Right lung (tissue), 5 donors: Measurements from ENCODE around the gene ANGEL1. TPM values are rescaled to one million over a fixed set of nuclear protein-coding genes. Genes with fewer than 3 reads are reported as not detected.

Source experiments
- DNase-seq, 2 donors: peaks; one replicate each; pipeline ENCODE4 v3.0.0-alpha.2; 2013
- polyA plus RNA-seq, 5 donors: library from polyadenylated mRNA; unstranded; fragments of 120-200 nt; gene quantifications; one replicate each; pipeline versions ENCODE4 v1.2.1 to v1.2.3, GENCODE V29; 2013; ENCODE audit warnings: inconsistent platforms in 1 of 5, low replicate concordance in 1 of 5; ENCODE audit not compliant: insufficient read length in 5 of 5, insufficient read depth in 1 of 5

ANGEL1 gene
- polyA plus RNA-seq, 5 donors: 32.7 to 49.7 (median 39.5) TPM

DNA sequence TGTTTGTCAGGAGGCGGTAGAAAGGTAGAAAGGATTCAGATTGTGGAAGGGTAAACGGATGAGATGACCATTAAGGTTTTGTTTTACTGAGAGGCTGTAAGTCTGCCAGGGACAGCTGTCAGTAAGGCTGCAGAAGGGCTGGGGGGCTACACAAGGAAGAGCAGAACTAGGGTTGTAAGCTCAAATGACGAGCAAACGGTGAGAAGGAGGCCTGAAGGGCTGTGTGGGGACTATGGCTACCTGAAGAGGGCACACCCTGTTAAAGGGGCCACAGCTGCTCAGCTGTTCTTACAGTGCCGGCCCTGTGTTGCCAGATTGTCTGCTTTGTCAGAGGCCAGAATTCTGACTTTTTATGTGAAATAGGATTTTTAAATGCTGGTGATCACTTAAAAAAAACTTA, 32.3 kb downstream of the ANGEL1 start:
- DNase-seq: no peak

DNA sequence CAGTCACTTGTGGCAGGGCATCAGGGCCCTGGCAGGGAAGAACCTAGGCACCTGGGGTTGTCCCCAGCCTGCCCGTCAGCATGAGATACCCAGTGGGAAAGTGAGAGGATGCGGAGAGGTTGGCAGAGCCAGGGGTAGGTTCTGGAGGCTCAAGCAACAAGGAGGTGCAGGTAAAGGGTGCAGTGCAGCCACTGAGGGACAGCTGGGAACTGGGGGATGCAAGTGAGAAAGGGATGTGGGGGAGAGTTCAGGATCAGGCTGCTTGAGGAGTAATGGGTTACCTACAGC, 32.7 kb downstream of the ANGEL1 start:
- no peak for DNase-seq

DNA sequence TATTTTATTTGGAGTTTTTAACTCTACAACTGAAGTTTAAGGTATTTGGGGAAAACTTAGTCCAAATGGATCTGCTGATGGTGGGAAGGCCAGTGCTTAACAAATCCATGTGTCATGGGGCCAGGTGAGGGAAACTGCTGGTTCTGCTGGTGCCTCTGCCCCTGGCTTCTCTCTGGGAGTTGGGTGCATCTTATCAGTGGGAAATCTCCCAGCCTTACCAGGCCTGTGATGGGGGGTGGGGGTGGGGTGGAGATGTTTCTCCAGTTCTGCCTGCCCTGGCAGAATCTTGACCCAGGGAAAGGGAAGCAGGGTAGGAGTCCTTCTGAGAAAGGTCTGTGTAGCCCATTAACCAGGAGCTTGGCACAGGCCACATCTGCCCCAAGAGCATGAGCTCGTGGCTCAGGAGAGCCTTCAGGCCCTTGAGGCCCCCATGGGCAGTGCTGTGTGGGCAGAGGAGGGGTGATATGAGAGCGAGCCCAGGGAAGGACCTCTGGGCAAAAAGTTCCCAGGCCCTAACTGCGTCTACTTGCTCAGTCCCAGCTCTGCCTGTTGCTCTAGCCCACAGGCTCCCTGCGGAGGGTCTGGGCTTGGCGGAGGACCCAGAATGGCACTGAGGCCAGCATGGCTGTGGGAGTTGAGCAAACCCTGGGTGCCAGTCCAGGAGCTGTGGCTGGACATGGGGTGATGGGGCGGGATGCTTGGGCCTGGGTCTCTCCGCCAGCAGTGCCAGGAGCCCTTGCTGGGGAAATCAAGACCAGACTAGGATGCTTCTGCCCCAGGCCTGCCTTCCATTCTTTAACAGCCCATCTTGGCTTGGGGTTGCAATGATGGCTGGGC, 33.2 kb downstream of the ANGEL1 start:
- DNase-seq: no peak

DNA sequence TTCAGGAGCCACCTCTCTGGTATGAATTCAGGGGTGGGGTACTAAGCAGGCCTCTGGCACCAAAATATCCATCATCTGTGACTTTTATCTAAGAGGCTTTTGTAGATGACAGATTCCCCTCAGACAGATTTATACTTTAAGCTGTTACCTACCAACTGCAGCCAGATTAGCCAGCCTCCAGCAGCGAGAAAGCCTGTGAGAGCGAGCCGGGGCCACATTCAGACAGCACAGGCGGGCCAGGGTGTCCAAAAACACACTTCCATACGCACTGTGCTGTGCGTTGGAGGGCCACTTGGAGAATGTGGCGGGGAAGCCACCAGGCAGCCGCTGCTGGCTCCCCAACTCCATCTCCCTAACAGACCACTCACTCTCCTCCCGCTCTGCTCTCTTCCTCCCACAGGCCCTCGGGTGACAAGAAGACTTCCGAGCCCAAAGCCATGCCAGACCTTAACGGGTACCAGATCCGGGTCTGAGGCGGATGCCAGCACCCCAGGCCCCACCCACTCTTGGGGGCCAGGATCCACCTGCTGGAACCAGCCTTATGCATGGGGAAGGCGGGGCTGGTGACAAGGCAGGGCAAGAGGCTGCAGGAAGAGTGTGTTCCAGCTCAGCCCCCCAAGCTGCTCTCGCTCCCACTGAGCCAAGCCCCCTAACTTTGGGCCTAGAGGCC, 34.0 kb downstream of the ANGEL1 start:
- no peak for DNase-seq

DNA sequence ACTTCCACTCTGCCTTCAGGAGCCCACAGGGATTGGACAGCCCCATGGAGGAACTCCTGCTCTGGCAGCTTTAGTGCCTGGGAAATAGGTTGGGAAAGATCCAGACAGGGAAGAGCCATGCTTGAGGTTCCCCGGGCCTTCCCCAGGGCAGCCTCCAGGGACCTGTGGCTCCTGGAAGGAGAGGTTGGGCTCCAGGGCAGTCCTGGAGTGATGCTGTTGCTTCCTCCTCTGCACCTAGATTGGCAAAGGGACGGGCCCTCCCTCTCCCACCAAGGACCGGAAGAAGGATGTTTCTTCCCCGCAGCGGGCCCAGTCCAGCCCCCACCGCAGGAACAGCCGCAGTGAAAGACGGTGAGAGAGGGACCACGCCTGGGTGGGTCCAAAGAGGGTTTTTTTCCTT, 35.0 kb downstream of the ANGEL1 start:
- DNase-seq: no peak

DNA sequence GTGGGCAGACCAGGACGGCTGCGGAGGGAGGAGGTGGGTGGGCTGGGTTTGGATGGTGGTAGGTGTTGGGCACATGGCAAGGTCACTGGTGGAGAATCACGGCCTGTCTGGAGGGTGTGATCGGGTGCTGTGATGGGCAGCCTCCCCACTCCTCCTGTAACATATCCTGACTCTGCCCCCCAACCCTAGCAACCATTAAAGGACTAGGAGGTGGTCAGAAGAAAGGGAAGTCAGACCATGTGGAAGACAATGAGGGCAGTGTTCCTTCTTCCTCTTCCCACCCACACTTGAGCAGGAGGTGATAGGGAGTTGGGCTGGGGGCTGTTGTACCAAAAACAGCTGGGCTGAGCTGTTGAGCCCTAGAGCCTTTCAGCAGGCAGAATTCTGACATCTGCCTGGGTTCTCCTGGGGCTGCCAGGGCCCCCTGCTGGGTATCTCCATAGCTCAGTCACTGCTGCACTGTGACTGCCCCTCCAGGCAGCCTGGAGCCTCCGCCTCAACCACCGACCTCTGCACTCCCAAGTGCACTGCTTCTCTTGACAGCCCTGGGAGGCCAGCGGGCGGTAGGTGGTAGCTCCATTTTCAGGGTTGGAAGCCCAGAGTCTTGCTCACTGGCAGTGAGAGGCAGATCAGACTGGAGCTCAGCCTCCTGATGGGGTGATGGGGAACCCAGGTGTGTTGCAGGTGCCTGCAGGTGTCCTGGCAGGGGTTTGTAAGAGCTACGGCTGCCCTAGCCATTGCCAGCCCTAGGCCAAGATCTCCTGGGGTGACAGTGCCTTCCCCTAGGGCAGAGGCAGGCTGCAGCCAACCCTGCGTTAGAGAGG, 36.0 kb downstream of the ANGEL1 start:
- no peak for DNase-seq

DNA sequence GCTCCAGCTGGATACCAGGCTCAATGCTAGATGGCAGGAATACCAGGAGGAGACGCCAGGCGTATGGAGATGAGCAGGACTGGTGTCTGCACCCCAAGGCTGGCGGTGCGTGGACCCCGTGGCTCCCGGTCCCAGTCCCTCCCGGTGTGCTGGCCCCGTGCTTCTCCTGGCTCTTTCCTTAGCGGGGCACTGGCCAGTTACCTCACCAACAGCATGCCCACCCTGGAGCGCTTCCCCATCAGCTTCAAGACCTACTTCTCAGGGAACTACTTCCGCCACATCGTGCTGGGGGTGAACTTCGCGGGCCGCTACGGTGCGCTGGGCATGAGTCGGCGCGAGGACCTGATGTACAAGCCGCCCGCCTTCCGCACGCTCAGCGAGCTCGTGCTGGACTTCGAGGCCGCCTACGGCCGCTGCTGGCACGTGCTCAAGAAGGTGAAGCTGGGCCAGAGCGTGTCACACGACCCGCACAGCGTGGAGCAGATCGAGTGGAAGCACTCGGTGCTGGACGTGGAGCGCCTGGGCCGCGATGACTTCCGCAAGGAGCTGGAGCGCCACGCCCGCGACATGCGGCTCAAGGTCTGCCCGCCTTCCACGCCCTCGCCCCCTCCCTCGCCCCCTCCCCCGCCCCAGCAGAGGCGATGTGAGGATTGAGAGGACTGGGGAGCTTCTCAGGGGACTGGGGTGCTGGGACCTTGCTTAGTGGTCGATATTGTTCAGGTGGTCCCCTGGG, 36.8 kb downstream of the ANGEL1 start:
- no peak for DNase-seq

DNA sequence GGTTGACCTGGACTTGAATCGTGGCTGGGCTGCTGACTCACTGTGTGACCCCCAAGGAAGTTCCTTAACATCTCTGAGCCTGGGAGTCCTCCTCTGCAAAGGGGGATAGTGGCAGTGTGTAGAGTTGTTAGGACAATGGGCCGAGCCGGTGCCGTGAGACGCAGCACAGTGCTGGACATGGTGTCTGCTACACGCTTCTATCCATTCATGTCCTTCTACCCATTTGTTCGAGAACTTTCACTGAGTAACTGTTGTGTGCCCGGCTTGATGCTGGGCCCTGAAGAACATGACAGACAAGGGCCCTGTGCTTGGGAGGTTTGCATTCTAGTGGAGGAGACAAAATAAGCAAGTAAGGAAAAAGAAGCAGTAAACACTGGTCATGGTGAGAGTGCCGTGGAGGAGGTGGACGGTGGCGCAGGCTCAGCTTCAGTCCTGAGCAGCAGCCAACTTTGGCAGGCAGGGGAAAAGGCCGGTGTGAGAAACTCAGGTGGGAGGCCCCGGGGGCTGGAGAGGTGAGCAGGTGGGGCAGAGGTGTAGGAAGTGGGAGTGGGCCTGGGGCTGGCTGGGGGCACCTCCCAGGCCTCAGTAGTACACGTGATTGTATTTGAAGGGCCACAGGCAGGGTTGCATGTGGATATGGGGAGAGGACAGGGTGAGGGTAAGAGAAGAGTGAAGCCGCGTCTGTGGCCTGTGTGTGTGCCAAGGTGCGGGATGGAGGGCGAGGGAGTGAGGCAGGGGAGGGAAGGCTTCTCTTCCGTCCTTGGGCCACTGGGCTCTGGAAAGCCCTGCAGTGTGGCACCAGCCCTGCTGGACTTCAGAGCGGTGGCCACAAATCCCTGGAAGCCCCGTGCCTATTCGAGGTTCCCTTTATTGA, 37.6 kb downstream of the ANGEL1 start:
- no peak for DNase-seq

DNA sequence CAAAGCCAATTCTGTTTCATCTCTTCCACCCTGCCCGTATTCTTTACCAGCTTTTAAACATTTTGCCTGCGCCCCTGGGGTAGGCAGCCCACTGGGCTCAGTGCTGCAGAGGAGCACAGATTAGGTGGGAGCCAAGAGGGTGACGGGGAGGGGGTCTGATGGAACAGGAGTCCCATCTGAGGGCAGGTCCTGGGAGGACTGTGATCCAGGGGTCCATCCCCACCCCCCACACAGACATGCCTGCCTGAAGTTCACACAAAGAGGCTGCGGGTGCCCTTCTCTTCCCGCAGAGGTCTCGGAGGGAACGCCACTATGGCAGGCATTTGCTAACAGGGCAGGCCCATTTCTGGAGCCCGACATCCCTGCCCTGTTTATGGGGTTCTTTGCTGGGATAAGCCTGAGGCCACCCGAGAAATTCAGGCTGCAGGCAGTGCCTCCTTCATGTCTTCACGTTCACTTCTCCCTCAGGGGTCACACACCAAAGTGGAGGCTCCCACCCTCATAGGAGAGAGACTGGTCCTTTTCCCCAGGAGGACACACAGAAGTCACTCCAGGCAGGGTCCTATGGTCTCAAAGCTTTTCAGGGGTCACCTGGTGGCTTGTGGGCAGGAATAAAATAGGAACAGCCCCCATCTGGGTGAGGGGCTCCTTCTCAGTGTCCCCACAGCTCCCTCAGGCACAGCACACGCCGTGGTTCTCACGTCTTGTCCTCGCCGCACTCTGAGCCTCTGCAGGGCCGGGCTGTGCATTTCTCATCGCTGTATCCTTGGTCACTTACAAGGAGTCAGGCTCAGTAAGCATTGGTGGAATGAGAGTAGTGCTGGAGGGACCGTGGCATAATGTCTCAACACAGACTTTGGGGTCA, 38.5 kb downstream of the ANGEL1 start:
- DNase-seq: no peak

DNA sequence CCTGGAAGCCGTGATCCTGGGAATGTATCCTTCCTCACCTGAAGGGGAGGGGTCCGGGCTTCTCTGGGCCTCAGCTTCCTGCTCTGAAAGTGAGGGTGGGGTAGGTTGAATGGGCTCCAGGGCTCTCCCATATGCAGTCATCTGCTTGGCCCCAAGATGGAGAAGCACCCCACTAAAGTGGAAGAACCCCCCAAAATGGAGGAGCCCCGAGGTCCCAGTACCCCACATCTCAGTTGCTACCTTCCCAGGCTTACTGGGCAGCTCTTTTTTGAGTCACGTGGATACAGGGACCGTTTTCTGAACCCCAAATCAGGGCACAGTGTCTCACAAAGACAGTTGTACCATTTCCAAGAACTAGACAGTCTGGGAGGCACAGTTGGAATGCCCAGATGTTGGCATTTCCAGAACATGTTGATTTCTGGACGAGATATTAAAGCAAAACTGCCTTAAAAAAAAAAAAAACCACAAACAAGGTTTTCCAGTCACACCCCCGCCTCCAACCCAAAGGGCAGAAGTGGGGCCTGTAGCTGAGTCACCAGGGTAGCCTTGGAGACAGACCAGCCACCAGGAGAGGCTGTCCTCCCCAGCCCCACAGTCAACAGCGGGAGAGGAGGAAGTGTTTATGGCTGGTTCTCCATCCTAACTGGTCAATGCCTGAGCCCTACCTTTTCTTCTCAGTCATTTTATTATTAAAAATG, 39.3 kb downstream of the ANGEL1 start:
- DNase-seq: no peak

DNA sequence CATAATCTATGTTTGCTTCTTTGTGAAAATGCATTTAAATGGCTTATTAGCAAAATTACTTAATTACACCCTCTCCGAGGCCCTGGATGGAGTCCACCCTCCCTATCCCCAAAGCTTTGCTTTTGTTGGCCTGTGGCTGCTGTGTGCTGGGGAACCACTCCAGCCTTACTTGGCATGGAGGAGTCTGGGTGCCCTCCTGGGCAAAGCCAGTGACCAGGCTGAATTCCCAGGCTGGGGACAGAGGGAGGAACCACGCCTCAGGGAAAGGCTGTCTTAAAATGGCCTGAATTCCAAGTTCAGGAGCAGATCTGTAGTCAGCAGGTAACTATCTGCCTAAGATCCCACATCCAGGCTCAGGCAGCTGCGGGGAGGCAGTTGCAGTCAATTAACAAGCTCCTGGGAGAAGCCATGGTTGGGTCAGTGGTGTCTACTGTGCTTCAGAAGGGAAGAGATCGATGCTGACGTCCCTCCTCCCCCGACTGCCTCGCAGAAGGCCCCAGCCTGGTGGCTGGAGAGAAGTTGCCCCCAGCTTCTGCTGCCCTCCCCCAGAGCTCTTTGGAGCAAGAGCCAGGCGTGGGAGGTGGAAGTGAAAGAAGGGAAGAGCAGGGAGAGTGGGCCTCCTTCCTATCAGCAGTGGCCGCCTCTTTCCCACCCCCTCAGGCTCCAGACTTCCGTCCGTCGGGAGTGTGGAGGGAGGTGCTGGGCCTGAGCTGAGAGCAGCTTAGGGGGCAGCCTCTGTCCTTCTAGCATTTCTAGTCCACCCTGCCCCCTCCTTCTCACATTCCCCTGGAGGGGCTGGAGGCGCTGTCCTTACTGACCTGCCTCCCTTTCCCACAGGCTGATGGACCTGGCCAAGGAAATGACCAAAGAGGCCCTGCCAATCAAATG, 40.1 kb downstream of the ANGEL1 start:
- DNase-seq: peak in 1 of 2 donors; percentile 43

DNA sequence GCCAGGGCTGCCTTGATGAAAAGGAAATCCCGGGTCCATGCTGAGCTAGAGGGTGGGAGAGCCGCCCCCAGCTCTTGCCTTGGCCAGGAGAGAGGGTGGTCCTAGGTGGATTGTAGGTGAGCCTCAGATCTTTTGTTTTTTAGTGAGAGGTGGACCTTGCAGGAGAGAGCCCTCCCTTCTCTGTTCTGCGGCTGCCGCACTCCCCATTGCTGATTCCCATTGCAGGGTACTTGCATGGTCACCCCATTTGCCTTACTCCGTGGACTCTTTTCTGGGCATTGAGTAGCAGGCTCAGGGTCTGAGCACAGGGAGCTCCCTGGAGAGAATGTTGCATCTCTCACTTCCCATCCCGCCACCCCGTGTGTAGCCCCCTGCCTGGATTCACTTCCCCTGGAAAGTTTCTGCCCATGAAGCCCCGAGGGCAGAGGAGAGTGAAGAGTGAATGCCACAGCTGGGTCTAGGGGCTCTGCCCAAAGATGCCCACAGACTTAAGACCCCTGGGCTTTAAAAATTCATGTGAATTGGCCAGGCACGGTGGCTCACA, 41.2 kb downstream of the ANGEL1 start:
- DNase-seq: no peak

DNA sequence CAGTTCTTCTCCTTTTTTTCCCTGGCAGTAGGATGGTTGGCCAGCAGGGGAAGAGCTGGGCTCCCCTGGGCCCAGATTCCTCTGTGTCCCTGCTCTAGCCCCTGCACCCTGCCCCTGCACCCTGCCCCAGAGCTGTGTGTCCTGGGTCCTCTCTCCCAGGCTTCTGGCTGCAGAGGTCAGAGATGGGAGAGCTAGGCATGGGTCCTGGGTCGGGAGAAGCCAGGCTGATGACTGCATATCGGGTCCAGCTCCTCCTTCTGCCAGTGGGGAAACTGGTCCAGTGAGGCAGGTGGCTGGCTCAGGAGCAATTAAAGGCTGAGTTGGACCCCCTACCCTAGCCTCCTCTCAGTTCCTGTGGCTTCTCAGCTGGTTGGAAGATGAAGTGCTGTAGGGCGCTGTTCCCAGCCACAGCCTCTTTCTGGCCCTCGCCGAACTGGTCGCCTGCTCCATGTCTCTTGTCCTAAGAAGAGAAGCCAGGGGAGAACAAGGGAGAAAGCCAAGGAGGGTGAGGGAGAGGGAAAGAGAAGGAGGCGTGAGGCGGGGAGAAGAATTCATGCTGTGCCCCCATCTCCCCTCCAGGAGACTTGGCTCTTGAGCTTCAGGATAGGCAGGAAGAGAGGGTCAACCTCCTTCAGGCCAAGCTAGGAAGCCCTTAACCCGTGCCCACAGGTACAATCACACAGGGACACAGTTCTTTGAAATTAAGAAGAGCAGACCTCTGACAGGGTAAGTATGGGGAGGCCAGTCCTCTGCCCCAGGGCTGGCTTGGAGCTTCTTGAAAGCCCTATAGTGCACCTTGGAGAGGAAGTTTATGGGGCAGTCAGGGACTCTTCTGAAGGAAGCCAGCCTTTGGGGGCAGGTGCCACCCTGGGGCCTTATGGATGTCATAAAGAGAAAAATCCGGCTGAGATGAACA, 41.9 kb downstream of the ANGEL1 start:
- DNase-seq: no peak

DNA sequence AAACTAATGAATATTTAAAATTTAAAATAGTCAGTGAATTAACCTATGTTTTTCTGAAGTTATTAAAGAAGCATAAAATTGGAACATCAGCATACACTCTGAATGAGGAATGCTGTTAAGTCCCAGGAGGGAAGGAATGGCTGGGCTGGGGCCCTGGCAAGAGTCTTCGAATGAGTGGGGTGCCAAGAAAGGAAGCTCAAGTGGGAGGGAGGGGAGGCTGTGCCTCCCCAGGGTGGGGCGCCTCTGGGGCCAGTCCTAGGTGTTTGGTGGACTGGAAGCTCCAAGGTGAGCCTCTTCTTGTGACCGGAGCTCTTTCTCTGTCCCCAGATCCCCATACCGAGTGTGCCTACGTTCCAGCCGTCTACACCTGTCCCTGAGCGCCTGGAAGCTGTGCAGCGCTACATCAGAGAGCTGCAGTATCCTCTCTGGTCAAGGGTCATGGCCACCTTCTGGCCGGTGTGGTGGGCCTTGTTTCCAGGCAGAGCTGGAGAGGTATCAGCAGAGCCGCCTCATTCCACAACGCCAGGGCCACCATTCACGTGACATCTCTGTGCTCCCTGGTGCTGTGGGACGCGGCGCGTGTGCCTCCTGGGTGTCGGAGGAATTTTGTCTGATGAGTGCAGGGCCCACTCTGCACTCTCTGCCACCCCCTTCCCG, 42.9 kb downstream of the ANGEL1 start:
- no peak for DNase-seq

DNA sequence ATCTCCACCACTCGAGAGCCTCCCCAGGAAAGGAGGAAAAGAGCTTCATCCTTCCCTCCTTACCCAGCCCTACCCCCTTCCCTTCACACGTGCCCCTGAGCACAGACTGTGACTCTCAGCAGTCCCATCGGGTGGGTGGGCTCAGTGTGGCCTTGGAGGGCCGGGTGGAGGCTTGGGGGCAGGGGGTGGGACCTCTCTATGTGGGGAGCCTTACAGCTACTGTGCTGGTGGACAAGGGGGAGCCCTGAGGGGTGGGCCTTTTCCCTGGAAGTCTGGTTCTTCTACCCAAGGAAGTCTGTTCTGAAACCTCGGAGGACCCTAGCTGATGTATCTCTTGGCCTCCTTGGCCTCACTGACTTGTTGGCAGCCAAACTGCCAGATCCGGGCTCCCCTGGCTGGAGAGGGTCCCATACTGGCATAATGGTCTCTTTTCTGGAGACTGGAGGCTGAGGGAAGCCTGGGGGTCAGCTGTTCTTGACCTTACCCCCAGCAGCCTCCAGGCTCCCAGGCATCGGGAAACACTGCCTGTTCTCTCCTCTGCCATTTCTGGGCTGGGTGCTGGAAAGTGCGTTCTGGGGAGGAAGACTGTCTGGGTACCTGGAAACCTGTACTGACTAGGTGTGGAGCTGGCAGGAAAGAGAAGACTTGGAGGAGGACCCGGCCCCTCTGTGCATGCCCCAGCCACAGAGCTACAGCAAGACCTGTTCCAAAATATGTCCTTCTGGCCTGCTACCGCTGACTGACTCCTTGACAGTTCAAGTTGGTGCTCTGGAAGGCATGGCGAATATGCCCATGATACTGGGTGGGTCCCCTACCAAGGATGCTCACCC, 43.8 kb downstream of the ANGEL1 start:
- DNase-seq: no peak
